Activated T-cell treated with anti-CD3 and anti-CD28 coated beads, Interleukin-2, amount 50 U/mL, for 4 hours (primary cell): ENCODE results near the gene FMN2. TPM values are rescaled to one million over a fixed set of nuclear protein-coding genes. Genes with fewer than 3 reads are reported as not detected.
"Not testable (repeated sequence)": the region's sequence is repeated elsewhere in the genome, so short reads cannot be mapped to it uniquely, and the experiment has no call there.

Experiments
- ATAC-seq, 2 donors: fragments of 200-7000 bp; cut with Tn5 transposase; one replicate each; pipeline ENCODE4 v1.10.0; 2021
- DNase-seq: peaks from one replicate; pipeline ENCODE4 v3.0.0-alpha.2; 2020
- H3K27me3 Mint-ChIP-seq: one replicate; pipeline ENCODE4 v1.8.0; 2021; ENCODE audit warnings: low read depth, mixed read lengths
- H3K36me3 Mint-ChIP-seq: one replicate; pipeline ENCODE4 v1.8.0; 2022; ENCODE audit warnings: mixed read lengths; ENCODE audit not compliant: insufficient read depth
- H3K4me1 Mint-ChIP-seq: one replicate; pipeline ENCODE4 v1.8.0; 2021; ENCODE audit warnings: low read depth, mixed read lengths
- H3K4me3 Mint-ChIP-seq: one replicate; pipeline ENCODE4 v1.8.0; 2021; ENCODE audit warnings: mild to moderate bottlenecking, moderate library complexity, mixed read lengths
- H3K9me3 Mint-ChIP-seq: one replicate; pipeline ENCODE4 v1.8.0; 2021; ENCODE audit warnings: mixed read lengths
- total RNA-seq, 3 donors: library from RNA; stranded (reverse); gene quantifications; one replicate each; pipeline ENCODE4 v1.2.1, GENCODE V29; 2021

Gene FMN2
- total RNA-seq, 3 donors from 2014 or later: not detected

DNA sequence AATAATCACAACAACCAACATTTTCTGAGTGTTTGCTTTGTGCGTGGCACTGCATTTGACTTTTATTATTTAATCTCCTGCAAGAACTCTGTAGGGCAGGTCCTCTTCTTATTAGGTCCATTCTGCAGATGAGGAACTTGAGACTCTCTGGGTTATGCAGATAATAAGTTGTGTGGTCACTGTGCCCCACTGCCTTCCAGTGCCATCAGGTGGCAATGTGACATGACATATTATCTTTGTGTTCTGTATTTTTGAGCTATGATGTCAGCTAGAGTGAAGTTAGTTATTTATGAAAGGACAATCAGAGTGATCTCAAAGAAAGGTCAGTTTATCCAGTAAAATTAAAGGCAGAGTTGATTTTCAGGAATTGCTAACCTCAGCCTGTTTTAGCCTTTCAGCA, 196.0 kb downstream of the FMN2 start:
- no peak for ATAC-seq

DNA sequence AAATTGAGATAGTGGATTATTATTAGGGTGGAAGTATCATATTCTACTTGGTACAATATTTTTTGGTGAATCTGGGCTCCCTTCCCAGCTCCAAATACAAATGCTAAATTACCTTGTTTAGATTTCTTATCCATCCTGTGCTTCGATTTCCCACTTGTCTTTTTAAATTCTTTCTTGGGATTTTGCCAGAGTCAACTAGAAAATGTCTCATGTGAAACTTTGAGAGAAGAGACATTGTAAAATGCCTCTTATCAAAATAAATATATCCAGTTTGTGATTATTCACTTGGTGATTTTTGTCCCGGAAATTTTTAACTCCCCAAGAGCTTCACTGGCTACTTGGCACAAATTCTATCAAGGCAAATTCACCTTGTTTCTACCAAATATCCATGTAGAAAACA, 202.0 kb downstream of the FMN2 start:
- Mint-ChIP-seq H3K27me3 (no peaks in the 10 kb centered on the region), H3K4me1 (no peaks in the 10 kb centered on the region), H3K9me3 (no peaks in the 10 kb centered on the region), H3K4me3 (no peak overlapping the region), H3K36me3 (no peaks in the 10 kb centered on the region)
- DNase-seq (no peak), ATAC-seq (no peak)

More for the DNA sequence above, 196.0 kb downstream of the FMN2 start:
- Mint-ChIP-seq H3K4me3 (no peak overlapping the region), H3K9me3 (no peaks in the 10 kb centered on the region), H3K36me3 (no peaks in the 10 kb centered on the region), H3K4me1 (no peaks in the 10 kb centered on the region), H3K27me3 (no peaks in the 10 kb centered on the region)
- no peak for DNase-seq

DNA sequence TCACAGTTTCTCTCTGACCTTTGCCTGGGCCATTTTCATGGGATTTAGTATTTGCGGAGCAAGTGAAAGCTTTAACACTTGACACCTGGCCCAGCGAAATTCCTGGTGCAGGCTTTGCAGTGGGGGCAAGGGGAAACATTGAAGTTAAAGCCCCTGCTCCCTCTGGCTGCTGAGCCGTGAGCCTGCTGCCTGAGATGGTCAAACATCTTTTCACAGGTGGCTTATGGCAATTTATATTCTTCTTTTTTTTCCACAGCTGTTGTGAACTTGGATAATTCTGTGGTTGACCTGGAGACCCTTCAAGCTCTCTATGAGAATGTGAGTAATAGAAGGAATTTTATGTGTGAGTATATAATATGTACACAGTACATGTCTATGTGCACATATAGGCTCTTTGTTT, 202.9 kb downstream of the FMN2 start:
- no peaks in the 10 kb centered on the region for H3K36me3 Mint-ChIP-seq

DNA sequence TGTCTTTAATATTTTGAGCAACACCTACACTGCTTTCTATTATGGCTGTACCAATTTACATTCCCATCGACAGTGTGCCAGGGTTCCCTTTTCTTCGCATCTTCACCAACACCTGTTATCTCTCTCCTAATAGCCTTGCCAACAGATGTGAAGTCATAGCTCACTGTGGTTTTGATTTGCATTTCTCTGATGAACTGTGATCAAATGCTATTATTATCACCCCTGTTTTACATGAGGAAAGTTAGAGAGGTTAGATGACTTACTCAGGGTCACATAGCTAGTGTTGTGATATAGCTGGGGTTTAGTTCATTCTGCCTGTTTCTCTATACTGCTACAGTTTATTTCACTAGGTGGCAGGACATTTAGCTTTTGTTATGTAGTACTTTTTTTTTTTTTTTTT, 204.1 kb downstream of the FMN2 start:
- H3K4me3 Mint-ChIP-seq: no peak overlapping the region
- no peaks in the 10 kb centered on the region for H3K4me1 Mint-ChIP-seq
- no peaks in the 10 kb centered on the region for H3K36me3 Mint-ChIP-seq
- H3K27me3 Mint-ChIP-seq: no peaks in the 10 kb centered on the region
- H3K9me3 Mint-ChIP-seq: peaks cover 3% of the 10 kb centered on the region
- no peak for ATAC-seq
- no peak for DNase-seq

More for the DNA sequence above, 202.9 kb downstream of the FMN2 start:
- Mint-ChIP-seq H3K4me3 (no peak overlapping the region), H3K4me1 (no peaks in the 10 kb centered on the region), H3K27me3 (no peaks in the 10 kb centered on the region), H3K9me3 (no peaks in the 10 kb centered on the region)
- DNase-seq (no peak), ATAC-seq (no peak)

DNA sequence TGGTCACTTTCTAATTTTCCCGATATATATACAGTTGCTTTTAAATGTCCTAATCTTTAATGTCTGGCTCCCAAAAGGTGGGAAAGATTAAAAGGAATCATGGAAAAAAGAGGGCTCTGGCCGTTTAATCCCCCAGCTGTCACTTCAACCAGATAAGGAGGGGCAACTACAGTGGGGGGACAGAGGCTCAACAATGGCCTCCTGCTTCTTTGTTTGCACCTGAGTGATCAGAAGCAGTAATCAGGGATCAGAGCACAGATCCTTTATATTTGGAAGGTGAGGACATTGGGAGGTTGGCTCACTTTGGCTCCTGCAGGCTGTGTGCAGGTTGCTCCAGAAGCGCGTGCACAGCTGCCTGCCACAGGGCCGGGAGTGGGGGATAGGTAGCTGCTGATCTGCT, 212.8 kb downstream of the FMN2 start:
- no peak overlapping the region for H3K4me3 Mint-ChIP-seq
- H3K36me3 Mint-ChIP-seq: no peaks in the 10 kb centered on the region
- H3K9me3 Mint-ChIP-seq: peaks cover 20% of the 10 kb centered on the region
- H3K4me1 Mint-ChIP-seq: no peaks in the 10 kb centered on the region
- DNase-seq (no peak), ATAC-seq (no peak)
- H3K27me3 Mint-ChIP-seq: no peaks in the 10 kb centered on the region

DNA sequence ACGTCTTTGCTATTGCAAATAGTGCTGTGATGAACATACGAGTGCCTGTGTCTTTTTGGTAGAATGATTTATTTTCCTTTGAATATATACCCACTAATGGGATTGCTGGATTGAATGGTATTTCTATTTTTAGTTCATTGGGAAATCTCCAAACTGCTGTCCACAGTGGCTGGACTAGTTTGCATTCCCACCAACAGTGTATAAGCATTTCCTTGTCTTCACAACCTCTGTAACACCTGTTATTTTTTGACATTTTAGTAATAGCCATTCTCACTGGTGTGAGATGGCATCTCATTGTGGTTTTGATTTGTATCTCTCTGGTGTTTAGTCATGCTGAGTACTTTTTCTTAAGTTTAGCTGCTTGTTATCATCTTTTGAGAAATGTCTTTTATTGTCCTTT, 215.0 kb downstream of the FMN2 start:
- no peak overlapping the region for H3K4me3 Mint-ChIP-seq
- H3K4me1 Mint-ChIP-seq: no peaks in the 10 kb centered on the region
- DNase-seq (no peak), ATAC-seq (no peak)
- H3K27me3 Mint-ChIP-seq: no peaks in the 10 kb centered on the region
- H3K9me3 Mint-ChIP-seq: peaks cover 16% of the 10 kb centered on the region
- H3K36me3 Mint-ChIP-seq: no peaks in the 10 kb centered on the region

DNA sequence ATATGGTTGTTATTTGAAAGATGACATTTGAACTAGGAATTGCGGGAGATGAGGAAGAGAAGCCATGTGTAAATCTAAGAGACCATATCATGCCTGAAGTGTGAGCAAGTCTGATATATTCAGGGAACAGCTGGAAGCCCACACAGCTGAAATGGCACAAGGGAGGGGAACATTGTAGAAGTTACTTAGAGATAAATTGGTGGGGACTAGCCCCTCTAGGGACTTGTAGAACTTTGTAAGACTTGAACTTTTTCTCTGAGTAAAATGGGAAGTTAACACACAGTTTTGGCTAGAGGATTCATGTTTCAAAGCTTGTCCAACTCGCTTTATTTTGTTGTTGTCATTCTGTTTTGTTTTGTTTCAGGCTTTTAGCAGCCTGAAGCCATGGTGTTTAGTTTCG, 216.4 kb downstream of the FMN2 start:
- Mint-ChIP-seq H3K36me3 (no peaks in the 10 kb centered on the region), H3K4me1 (no peaks in the 10 kb centered on the region), H3K4me3 (no peak overlapping the region), H3K9me3 (peaks cover 11% of the 10 kb centered on the region), H3K27me3 (no peaks in the 10 kb centered on the region)
- DNase-seq (no peak), ATAC-seq (no peak)

DNA sequence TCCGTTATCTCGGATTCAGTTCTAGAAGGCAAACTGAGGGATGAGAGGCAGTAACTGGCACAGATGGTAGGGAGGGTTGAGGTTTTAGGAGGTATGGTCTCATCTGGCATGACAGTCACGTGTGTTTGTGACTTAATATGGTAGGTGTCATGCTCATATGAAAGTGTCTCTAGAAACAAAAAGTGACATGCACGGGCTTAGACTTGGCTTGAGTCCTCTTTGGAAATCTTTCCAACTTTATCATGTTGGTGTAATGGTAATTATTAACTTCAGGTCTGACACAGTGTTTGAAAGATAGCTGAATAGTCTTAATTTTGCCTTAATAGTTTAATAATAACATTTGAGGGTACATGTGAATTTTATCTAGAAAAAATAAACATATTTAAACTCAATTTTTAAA, 218.1 kb downstream of the FMN2 start:
- Mint-ChIP-seq H3K36me3 (no peaks in the 10 kb centered on the region), H3K4me3 (no peak overlapping the region), H3K9me3 (peaks cover 9% of the 10 kb centered on the region), H3K4me1 (no peaks in the 10 kb centered on the region), H3K27me3 (no peaks in the 10 kb centered on the region)
- DNase-seq: no peak
- no peak for ATAC-seq

DNA sequence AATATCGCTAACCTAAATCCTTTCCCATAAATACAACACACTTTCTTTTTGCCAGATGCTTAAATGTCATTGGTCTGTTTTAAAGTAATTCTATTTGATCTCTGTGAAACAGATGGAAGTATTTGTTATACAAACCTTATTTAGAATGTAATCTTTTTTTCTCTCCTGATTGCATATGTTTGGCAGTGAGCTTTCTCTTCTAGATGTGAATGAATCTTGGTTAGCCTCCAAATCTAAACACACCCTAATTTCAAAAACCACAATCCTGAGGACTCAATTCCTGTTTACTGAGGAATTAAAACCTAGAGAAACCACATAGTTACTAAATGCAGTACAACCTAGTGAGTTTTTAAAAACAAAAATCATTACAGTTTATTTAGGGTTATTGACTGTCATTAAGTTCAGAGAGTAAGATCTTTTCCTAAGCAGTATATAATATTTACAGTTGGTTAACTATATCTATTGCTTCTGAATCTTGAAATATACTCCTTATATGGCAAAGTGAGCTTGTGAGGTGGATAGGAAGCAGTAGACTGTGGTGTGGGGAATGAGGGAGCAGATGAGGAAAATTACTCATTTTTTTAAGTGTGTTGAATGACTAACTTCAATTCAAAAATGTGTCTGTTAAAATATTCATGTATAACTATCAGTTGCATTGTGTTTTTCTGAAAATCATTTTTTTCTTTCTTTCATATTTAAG, 218.7 kb downstream of the FMN2 start:
- peaks cover 10% of the 10 kb centered on the region for H3K9me3 Mint-ChIP-seq
- H3K27me3 Mint-ChIP-seq: no peaks in the 10 kb centered on the region
- H3K4me1 Mint-ChIP-seq: no peaks in the 10 kb centered on the region
- H3K4me3 Mint-ChIP-seq: no peak overlapping the region
- ATAC-seq (no peak), DNase-seq (no peak)
- H3K36me3 Mint-ChIP-seq: no peaks in the 10 kb centered on the region

DNA sequence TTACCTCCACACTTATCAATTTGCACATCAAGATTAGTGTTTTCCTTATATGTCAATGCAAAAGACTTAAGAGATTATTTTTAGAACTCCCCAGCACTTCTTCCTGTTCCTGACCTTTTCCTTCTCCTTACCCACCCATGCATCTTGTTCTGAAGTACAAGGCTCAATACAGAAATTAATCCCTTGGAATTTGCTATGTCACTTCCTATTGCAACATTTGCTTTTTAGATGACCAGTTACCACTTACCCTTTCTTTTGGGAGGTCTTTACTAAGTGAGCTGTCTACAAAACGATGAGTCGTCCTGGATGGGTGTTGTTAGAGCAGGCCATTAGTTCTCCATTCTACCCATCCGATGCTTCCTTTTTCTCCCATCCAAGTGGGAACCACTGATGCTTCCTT, 221.2 kb downstream of the FMN2 start:
- Mint-ChIP-seq H3K27me3 (no peaks in the 10 kb centered on the region), H3K4me1 (no peaks in the 10 kb centered on the region), H3K36me3 (no peaks in the 10 kb centered on the region), H3K9me3 (peaks cover 6% of the 10 kb centered on the region), H3K4me3 (no peak overlapping the region)
- no peak for ATAC-seq
- no peak for DNase-seq

DNA sequence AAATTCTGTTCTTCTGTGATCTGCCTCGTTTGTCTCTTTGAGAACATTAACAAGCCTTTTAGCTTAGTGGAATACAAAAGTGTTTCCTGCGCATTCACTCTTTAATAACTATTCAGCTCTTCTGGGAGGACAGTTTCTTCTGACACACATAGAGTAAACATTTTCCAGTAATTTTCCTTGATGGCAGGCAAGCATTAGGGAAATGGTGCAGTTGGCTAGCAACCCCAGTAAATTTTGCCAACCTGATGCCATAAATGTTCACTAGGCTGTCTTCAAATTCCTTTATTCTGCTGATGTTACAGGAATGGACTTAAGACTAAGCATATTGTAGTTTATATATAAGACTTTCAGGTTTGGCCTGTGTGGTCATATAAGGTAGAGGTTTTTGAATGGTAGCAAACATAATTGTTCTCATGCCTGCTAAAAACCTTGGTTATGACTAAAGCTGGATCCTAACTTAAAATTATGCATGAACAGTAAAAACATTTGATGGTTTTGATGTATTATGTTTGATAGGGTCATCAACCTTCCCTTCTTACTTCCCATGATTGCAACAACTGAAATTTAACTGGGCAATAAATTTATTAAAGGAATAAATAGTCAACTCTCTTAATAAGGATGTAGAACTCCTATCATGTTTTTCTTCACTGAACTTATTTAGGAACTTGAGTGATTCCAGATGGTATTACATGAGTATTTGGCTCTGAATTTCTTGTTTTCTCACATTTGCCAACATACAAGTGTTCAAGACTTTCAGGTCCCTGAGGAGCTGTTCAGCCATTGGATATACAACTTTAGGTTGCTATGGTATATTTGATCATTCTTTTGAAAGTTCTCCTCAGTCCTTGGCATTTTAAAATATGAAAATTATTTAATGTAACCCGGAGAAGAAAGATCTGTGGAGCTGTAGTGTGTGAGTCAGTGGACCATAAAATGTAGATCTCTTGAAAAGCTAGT, 223.4 kb downstream of the FMN2 start:
- Mint-ChIP-seq H3K36me3 (no peaks in the 10 kb centered on the region), H3K9me3 (peaks cover 10% of the 10 kb centered on the region), H3K4me3 (no peak overlapping the region), H3K4me1 (no peaks in the 10 kb centered on the region), H3K27me3 (no peaks in the 10 kb centered on the region)
- ATAC-seq (no peak), DNase-seq (no peak)

DNA sequence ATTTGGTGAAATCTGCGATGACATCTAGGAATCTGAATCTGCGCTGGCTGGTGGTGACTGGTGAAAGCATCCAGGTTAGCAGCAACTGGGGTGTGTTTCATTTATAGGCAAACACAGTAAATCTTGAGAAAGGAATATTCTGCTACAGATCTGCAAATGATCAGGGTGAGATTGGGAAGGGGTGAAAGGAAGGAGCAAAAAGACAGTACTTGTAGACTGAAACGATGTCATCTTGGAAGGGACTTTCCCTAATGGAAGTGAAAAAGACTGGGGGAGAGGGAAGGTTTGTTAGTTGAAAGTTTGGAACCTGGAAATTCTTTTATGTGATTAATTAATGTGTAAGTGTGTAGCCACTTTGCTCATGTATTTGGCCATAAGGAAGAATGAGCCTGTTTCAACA, 228.3 kb downstream of the FMN2 start:
- ATAC-seq (no peak), DNase-seq (no peak)
- Mint-ChIP-seq H3K9me3 (peaks cover 6% of the 10 kb centered on the region), H3K36me3 (no peaks in the 10 kb centered on the region), H3K4me3 (no peak overlapping the region), H3K27me3 (no peaks in the 10 kb centered on the region), H3K4me1 (no peaks in the 10 kb centered on the region)

DNA sequence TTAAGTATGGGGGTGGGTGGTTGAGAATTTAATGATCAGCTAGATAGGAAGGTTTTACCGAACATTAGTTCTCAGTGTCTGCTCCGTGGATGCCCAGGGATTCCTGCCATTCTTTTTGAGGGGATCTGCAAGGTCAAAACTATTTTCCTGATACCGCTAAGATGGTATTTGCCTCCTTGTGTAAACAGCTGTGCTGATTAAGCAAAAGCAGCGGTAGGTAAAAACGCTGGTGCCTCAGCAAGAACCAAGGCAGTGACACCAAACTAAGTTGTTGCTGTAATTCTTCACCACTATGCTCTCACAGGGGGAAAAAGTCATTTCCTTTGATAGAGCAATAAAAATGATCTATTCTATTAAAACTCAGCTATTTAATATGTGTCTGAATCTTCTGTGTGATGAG, 229.0 kb downstream of the FMN2 start:
- Mint-ChIP-seq H3K27me3 (no peaks in the 10 kb centered on the region), H3K36me3 (no peaks in the 10 kb centered on the region), H3K9me3 (peaks cover 6% of the 10 kb centered on the region), H3K4me3 (no peak overlapping the region), H3K4me1 (no peaks in the 10 kb centered on the region)
- DNase-seq (no peak), ATAC-seq (no peak)

DNA sequence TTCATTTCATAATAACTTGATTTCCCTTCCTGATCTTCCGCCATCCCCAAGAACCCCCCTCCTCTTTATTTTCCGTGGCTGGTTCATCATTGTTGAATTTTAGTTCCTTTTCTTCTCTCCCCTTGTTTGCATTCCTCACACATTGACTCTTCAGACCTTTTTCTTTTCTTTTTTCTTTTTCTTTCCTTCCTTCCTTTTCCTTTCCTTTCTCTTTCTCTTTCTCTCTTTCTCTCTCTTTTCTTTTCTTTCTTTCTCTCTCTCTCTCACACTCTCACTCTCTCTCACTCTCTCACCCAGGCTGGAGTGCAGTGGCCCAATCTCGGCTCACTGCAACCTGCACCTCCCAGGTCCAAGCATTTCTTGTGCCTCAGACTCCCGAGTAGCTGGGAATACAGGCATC, 231.3 kb downstream of the FMN2 start:
- peaks cover 4% of the 10 kb centered on the region for H3K9me3 Mint-ChIP-seq
- no peaks in the 10 kb centered on the region for H3K4me1 Mint-ChIP-seq
- H3K27me3 Mint-ChIP-seq: no peaks in the 10 kb centered on the region
- DNase-seq: no peak
- no peaks in the 10 kb centered on the region for H3K36me3 Mint-ChIP-seq
- no peak overlapping the region for H3K4me3 Mint-ChIP-seq
- ATAC-seq: no peak

DNA sequence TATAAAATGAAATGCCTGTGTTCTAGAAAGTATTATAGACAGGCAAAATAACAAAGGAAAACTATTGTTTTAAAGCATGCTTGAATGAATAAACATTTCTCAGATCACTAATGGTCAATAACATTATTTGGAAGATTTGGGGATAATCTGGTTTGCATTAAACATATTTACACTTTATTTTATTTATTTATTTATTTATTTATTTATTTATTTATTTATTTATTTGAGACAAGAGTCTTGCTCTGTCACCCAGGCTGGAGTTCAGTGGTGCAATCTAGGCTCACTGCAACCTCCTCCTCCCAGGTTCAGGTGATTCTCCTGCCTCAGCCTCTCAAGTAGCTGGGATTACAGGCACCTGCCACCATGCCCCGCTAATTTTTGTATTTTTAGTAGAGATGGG, 236.7 kb downstream of the FMN2 start:
- DNase-seq, H3K36me3 Mint-ChIP-seq, H3K4me1 Mint-ChIP-seq, H3K27me3 Mint-ChIP-seq, H3K4me3 Mint-ChIP-seq, ATAC-seq, H3K9me3 Mint-ChIP-seq: not testable (repeated sequence)
